HepG2 (cell line): ENCODE data around the gene MSI2. TPM values are rescaled to one million over a fixed set of nuclear protein-coding genes. Genes with fewer than 3 reads are reported as not detected.

Experiments used
- CEBPB ChIP-seq: IDR thresholded peaks from 2 replicates; pipeline ENCODE4 v1.6.1; 2011; ENCODE audit warnings: low read depth, low read length, improper control_type of control experiment, borderline replicate concordance
- MEF2D ChIP-seq: sonication (generic); formaldehyde crosslinking; IDR thresholded peaks from 2 replicates; pipeline ENCODE4 v1.5.1; 2020; ENCODE audit warnings: mild to moderate bottlenecking, missing genetic modification reagents
- MYC ChIP-seq: sonication (generic); formaldehyde crosslinking; IDR thresholded peaks from 2 replicates; pipeline ENCODE4 v1.9.0; 2021; ENCODE audit warnings: missing genetic modification reagents, borderline replicate concordance
- NFYB ChIP-seq: sonication (generic); formaldehyde crosslinking; IDR thresholded peaks from 2 replicates; pipeline ENCODE4 v1.4.0; 2020; ENCODE audit warnings: missing genetic modification reagents
- SRY ChIP-seq: sonication (generic); formaldehyde crosslinking; IDR thresholded peaks from 2 replicates; pipeline ENCODE4 v1.8.0; 2022; ENCODE audit warnings: mild to moderate bottlenecking, missing genetic modification reagents
- ZBTB8A ChIP-seq: sonication (generic); formaldehyde crosslinking; IDR thresholded peaks from 2 replicates; pipeline ENCODE4 v1.4.0; 2020; ENCODE audit warnings: mild to moderate bottlenecking, low read depth, missing genetic modification reagents, borderline replicate concordance
- ZFP36 ChIP-seq: fragments of 150-350 bp; IDR thresholded peaks from 2 replicates; pipeline ENCODE4 v1.6.1; 2018; ENCODE audit warnings: borderline replicate concordance, low read length, low read depth; ENCODE audit not compliant: partially characterized antibody
- ZFP82 ChIP-seq: sonication (generic); formaldehyde crosslinking; IDR thresholded peaks from 2 replicates; pipeline ENCODE4 v1.5.1; 2020; ENCODE audit warnings: mild to moderate bottlenecking, missing genetic modification reagents, borderline replicate concordance
- ZNF101 ChIP-seq: sonication (generic); formaldehyde crosslinking; IDR thresholded peaks from 2 replicates; pipeline ENCODE4 v1.4.0; 2020; ENCODE audit warnings: mild to moderate bottlenecking, low read depth, missing genetic modification reagents, borderline replicate concordance
- ZNF251 ChIP-seq: sonication (generic); formaldehyde crosslinking; IDR thresholded peaks from 2 replicates; pipeline ENCODE4 v1.9.0; 2021; ENCODE audit warnings: mild to moderate bottlenecking, missing genetic modification reagents
- ZNF326 ChIP-seq: sonication (generic); formaldehyde crosslinking; IDR thresholded peaks from 2 replicates; pipeline ENCODE4 v1.4.0; 2020; ENCODE audit warnings: missing genetic modification reagents, borderline replicate concordance
- ZNF431 ChIP-seq: sonication (generic); formaldehyde crosslinking; IDR thresholded peaks from 2 replicates; pipeline ENCODE4 v1.9.0; 2022; ENCODE audit warnings: missing genetic modification reagents, low read depth, mild to moderate bottlenecking, borderline replicate concordance
- ZNF441 ChIP-seq: sonication (generic); formaldehyde crosslinking; IDR thresholded peaks from 2 replicates; pipeline ENCODE4 v1.7.0; 2021; ENCODE audit warnings: missing genetic modification reagents, borderline replicate concordance
- ZNF724P ChIP-seq: sonication (generic); formaldehyde crosslinking; IDR thresholded peaks from 2 replicates; pipeline ENCODE4 v1.8.0; 2022; ENCODE audit warnings: missing genetic modification reagents, borderline replicate concordance
- polyA plus RNA-seq, 8 experiments: library from polyadenylated mRNA; depleted of rRNA in 3 of 8; stranded (reverse) in 7 of 8; unstranded in 1 of 8; fragments of >200 nt; fragmentation: Illumina TruSeq in 4 of 8; extraction: Trizol in 4 of 8; gene quantifications; 2 replicates each; pipeline versions ENCODE4 v1.2.1 to v1.2.3, GENCODE V29; 2011 to 2016; ENCODE audit warnings: low read depth in 4 of 8, missing spikeins in 1 of 8, mixed read lengths in 1 of 8; ENCODE audit not compliant: insufficient read depth in 1 of 8
- total RNA-seq, 5 experiments: library from RNA; depleted of rRNA; stranded (reverse); fragments of >200 nt; fragmentation: Illumina TruSeq; extraction: Trizol; gene quantifications; 2 replicates each; pipeline ENCODE4 v1.2.3, GENCODE V29; 2016; ENCODE audit warnings: low read depth in 1 of 5
- TF ChIP-seq, protein P1 (sequence below), 2 experiments: IDR thresholded peaks; 2 replicates each; pipeline ENCODE4 v1.6.1; 2011 to 2012; ENCODE audit warnings: low read length in 2 of 2, borderline replicate concordance in 1 of 2, low read depth in 1 of 2, mild to moderate bottlenecking in 1 of 2, moderate library complexity in 1 of 2
- TF ChIP-seq, protein P2 (sequence below): sonication (generic); formaldehyde crosslinking; IDR thresholded peaks from 2 replicates; pipeline ENCODE4 v1.4.0; 2020; ENCODE audit warnings: missing genetic modification reagents, low read depth, mild to moderate bottlenecking, borderline replicate concordance
- TF ChIP-seq, protein P3 (sequence below): IDR thresholded peaks from 2 replicates; pipeline ENCODE4 v1.6.1; 2016; ENCODE audit warnings: missing compliant biosample characterization, missing genetic modification reagents, borderline replicate concordance

Gene MSI2
- total and polyA plus RNA-seq, 2 of the 13 experiments (the other 11 are each of a cell fraction or from before 2014, with no cell fraction given), result 77.5 to 78.4 TPM

DNA sequence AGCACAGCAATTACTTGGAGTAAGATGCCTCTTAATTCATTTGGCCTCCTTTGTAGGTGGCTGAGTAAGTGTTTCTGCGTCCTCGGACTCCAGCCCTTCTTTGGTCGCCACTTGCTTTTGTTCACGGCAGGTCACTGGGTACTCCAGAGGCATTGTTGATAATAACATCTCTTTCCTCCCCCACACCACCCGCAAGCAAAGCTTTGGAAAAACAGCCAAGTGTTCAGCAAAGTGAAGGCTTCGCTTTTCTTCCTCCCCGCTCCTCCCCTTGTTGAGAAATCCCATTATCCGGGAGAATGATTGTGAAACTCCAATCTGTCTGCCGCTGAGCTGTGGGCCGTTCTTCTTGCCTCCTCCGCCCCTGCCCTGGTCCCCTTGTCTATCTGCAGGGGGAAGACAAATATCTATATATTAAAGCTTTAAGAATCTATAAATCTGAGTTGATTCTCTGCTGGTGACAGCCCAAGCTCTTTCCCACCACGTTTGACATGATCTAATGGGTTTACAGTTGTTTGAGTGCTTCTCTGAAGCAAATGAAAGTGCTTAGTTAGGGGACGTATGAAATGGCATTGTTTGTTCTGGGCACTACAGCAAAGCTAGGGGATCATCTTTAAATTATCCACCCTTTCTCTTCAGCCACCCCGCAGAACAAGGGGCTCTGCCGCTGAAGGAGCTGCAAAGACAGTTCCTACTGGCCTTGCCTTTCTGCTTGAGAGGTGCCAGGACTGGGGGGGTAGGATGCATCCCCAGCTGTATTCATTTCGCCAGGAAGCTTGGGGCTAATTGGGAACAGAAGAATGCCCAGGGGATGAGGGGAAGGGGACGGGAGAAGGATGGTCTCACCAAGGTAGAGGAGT lies 321.7 kb downstream of the MSI2 start (continued):
- TF ChIP-seq MYC (CRISPR knock-in tag), result peak; percentile 22; the same call in 1 of the 2 replicates
- TF ChIP-seq, protein P1, sequence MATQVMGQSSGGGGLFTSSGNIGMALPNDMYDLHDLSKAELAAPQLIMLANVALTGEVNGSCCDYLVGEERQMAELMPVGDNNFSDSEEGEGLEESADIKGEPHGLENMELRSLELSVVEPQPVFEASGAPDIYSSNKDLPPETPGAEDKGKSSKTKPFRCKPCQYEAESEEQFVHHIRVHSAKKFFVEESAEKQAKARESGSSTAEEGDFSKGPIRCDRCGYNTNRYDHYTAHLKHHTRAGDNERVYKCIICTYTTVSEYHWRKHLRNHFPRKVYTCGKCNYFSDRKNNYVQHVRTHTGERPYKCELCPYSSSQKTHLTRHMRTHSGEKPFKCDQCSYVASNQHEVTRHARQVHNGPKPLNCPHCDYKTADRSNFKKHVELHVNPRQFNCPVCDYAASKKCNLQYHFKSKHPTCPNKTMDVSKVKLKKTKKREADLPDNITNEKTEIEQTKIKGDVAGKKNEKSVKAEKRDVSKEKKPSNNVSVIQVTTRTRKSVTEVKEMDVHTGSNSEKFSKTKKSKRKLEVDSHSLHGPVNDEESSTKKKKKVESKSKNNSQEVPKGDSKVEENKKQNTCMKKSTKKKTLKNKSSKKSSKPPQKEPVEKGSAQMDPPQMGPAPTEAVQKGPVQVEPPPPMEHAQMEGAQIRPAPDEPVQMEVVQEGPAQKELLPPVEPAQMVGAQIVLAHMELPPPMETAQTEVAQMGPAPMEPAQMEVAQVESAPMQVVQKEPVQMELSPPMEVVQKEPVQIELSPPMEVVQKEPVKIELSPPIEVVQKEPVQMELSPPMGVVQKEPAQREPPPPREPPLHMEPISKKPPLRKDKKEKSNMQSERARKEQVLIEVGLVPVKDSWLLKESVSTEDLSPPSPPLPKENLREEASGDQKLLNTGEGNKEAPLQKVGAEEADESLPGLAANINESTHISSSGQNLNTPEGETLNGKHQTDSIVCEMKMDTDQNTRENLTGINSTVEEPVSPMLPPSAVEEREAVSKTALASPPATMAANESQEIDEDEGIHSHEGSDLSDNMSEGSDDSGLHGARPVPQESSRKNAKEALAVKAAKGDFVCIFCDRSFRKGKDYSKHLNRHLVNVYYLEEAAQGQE (IDR thresholded peaks at IDR 0.05; ENCODE audit: borderline replicate concordance in 1 of 2, low read depth in 1 of 2, low read length in 2 of 2), result no peak
- TF ChIP-seq ZBTB8A (CRISPR knock-in tag), result no peak
- TF ChIP-seq ZFP82 (CRISPR knock-in tag), result no peak
- no peak for TF ChIP-seq ZNF251 (CRISPR knock-in tag)
- peak; percentile 72 for TF ChIP-seq ZNF441 (CRISPR knock-in tag)
- no peak for TF ChIP-seq ZFP36
- peak; percentile 68; the same call in 1 of the 2 replicates for TF ChIP-seq MEF2D (CRISPR knock-in tag)
- TF ChIP-seq CEBPB, result peak; percentile 99
- TF ChIP-seq ZNF724P (CRISPR knock-in tag), result no peak
- TF ChIP-seq, protein P2, sequence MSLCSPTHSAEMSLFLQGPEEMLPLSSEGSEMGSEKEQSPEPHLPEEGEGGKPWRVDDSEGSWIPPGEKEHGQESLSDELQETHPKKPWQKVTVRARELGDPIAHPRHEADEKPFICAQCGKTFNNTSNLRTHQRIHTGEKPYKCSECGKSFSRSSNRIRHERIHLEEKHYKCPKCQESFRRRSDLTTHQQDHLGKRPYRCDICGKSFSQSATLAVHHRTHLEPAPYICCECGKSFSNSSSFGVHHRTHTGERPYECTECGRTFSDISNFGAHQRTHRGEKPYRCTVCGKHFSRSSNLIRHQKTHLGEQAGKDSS, result no peak; the same call in 1 of the 2 replicates
- no peak for TF ChIP-seq NFYB (CRISPR knock-in tag)
- TF ChIP-seq ZNF431 (CRISPR knock-in tag), result no peak
- no peak for TF ChIP-seq ZNF326 (CRISPR knock-in tag)
- TF ChIP-seq ZNF101, result no peak
- TF ChIP-seq SRY, result no peak
- TF ChIP-seq, protein P3, sequence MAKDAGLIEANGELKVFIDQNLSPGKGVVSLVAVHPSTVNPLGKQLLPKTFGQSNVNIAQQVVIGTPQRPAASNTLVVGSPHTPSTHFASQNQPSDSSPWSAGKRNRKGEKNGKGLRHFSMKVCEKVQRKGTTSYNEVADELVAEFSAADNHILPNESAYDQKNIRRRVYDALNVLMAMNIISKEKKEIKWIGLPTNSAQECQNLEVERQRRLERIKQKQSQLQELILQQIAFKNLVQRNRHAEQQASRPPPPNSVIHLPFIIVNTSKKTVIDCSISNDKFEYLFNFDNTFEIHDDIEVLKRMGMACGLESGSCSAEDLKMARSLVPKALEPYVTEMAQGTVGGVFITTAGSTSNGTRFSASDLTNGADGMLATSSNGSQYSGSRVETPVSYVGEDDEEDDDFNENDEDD, result no peak
